Measurements from ENCODE around the gene PPP1R3E.

- TF ChIP-seq, protein P1, sequence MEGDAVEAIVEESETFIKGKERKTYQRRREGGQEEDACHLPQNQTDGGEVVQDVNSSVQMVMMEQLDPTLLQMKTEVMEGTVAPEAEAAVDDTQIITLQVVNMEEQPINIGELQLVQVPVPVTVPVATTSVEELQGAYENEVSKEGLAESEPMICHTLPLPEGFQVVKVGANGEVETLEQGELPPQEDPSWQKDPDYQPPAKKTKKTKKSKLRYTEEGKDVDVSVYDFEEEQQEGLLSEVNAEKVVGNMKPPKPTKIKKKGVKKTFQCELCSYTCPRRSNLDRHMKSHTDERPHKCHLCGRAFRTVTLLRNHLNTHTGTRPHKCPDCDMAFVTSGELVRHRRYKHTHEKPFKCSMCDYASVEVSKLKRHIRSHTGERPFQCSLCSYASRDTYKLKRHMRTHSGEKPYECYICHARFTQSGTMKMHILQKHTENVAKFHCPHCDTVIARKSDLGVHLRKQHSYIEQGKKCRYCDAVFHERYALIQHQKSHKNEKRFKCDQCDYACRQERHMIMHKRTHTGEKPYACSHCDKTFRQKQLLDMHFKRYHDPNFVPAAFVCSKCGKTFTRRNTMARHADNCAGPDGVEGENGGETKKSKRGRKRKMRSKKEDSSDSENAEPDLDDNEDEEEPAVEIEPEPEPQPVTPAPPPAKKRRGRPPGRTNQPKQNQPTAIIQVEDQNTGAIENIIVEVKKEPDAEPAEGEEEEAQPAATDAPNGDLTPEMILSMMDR (IDR thresholded peaks at IDR 0.05) = no peak
- TF ChIP-seq POLR2A (IDR thresholded peaks at IDR 0.05; ENCODE audit: low read depth) (no peak), POLR2AphosphoS5 (IDR thresholded peaks at IDR 0.05) (no peak), EP300 (IDR thresholded peaks at IDR 0.05) (no peak)
These were observed 4.9 kb downstream of the PPP1R3E start for GRCh38 chr14:23297611-23298277.
